IPS-15b (cell line): ENCODE measurements around the gene RUSF1.
"Not testable (repeated sequence)": the region's sequence is repeated elsewhere in the genome, so short reads cannot be mapped to it uniquely, and the experiment has no call there.

ENCODE experiments used
- H3K27me3 ChIP-seq: one replicate; pipeline ENCODE4 v1.6.1; 2013; ENCODE audit warnings: low read length; ENCODE audit not compliant: control insufficient read depth, insufficient read depth
- H3K36me3 ChIP-seq: one replicate; pipeline ENCODE4 v1.6.1; 2013; ENCODE audit warnings: low read length; ENCODE audit not compliant: control insufficient read depth, insufficient read depth
- H3K4me1 ChIP-seq: one replicate; pipeline ENCODE4 v1.6.1; 2013; ENCODE audit warnings: mild to moderate bottlenecking, low read length; ENCODE audit not compliant: control insufficient read depth, insufficient read depth
- H3K4me3 ChIP-seq: one replicate; pipeline ENCODE4 v1.5.1; 2013; ENCODE audit warnings: low read depth, low read length
- H3K9ac ChIP-seq: one replicate; pipeline ENCODE4 v1.6.1; 2013; ENCODE audit warnings: low read depth, mild to moderate bottlenecking, low read length
- H3K9me3 ChIP-seq: one replicate; pipeline ENCODE4 v1.6.1; 2013; ENCODE audit warnings: mild to moderate bottlenecking, low read length; ENCODE audit not compliant: control insufficient read depth, insufficient read depth

RUSF1 gene

GRCh38 chr16:31513126-31513525 lies 4.9 kb upstream of the RUSF1 start:
- no peak overlapping the region for H3K9ac ChIP-seq
- H3K4me3 ChIP-seq = no peak overlapping the region
- H3K4me1 ChIP-seq = peaks cover 3% of the 10 kb centered on the region
- H3K9me3 ChIP-seq = no peaks in the 10 kb centered on the region
- H3K36me3 ChIP-seq = no peaks in the 10 kb centered on the region
- no peaks in the 10 kb centered on the region for H3K27me3 ChIP-seq

DNA sequence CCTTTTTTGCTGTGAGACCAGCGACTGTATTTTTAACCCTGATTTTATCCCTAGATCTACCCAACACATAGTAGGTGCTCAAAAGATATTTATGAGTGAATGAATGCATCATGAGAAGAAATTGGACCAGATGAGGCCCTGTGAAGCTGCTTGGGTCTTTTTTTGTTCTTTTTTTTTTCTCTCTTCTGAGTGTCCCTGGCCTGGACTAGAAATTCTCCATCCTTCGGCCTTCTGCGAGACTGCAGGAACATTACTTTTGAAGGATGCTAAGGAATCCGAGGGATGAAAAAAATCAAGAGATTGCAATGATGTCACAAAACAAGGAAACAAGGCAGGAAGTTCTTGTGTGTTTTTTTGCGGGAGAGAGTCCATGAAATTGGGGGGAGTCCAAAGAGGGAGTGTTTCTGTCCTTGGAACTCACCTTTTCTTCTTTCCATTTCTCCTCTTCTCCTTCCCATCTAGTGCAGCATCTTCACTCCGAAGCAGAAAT lies 560 bp upstream of the RUSF1 start:
- H3K27me3 ChIP-seq = no peaks in the 10 kb centered on the region
- H3K9ac ChIP-seq = peak overlapping the region; percentile 96
- no peaks in the 10 kb centered on the region for H3K9me3 ChIP-seq
- H3K36me3 ChIP-seq = no peaks in the 10 kb centered on the region
- peaks cover 3% of the 10 kb centered on the region for H3K4me1 ChIP-seq
- H3K4me3 ChIP-seq = peak overlapping the region; percentile 95

DNA sequence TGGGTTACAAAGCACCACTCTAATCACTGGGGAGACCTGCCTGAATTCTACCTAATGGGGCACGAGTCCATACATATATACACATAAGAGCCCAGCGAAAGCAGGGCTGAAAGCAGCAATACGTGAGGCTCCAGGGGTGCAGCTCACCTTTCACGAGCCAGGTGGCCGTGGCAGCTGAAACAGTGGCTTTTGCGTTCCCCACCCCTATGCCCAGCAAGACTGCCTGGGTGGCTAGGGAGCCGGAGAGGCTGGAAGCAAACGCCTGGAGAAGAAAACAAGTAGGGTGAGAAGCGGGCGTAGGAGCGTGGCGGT lies 618 bp downstream of the RUSF1 start:
- Histone ChIP-seq H3K27me3 (no peaks in the 10 kb centered on the region), H3K36me3 (no peaks in the 10 kb centered on the region), H3K4me3 (peak overlapping the region; percentile 95), H3K9me3 (no peaks in the 10 kb centered on the region), H3K9ac (peak overlapping the region; percentile 96), H3K4me1 (peaks cover 3% of the 10 kb centered on the region)

DNA sequence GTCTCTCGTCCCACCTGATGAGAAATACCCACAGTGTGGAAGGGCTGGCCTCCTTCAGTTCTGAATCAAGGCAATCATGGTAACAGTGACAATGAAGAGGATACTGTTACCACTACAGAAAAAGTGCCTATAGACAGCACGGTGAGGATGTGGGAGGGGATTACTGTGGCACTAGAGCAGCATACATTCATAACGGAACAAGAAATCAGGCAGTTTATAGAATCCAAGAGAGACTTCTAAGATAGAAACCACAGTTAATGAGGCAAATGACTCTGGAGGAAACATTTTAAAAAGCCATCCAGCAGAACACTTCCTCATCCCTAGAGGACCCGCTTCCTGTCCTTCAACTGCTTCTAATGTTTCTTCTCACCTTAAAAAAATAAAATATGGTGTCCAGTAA lies 2.7 kb downstream of the RUSF1 start:
- Histone ChIP-seq H3K4me1 (peaks cover 12% of the 10 kb centered on the region), H3K4me3 (no peak overlapping the region), H3K27me3 (no peaks in the 10 kb centered on the region), H3K36me3 (no peaks in the 10 kb centered on the region), H3K9ac (no peak overlapping the region), H3K9me3 (no peaks in the 10 kb centered on the region)

DNA sequence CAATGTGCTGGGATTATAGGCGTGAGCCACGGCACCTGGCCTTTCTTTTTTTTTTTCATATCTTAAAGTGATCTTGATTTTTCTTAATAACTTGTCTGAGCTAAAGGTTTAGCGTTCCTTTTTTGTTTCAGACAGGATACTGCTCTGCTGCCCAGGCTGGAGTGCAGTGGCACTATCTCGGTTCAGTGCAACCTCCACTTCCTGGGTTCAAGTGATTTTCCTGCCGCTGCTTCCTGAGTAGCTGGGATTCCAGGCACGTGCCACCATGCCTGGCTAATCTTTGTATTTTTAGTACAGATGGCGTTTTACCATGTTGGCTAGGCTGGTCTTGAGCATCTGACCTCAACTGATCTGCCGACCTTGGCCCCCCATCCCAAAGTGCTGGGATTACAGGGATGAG lies 4.0 kb downstream of the RUSF1 start:
- Histone ChIP-seq H3K4me1 (peaks cover 12% of the 10 kb centered on the region), H3K9ac (no peak overlapping the region), H3K36me3 (peaks cover 11% of the 10 kb centered on the region), H3K27me3 (no peaks in the 10 kb centered on the region), H3K4me3 (no peak overlapping the region), H3K9me3 (no peaks in the 10 kb centered on the region)

DNA sequence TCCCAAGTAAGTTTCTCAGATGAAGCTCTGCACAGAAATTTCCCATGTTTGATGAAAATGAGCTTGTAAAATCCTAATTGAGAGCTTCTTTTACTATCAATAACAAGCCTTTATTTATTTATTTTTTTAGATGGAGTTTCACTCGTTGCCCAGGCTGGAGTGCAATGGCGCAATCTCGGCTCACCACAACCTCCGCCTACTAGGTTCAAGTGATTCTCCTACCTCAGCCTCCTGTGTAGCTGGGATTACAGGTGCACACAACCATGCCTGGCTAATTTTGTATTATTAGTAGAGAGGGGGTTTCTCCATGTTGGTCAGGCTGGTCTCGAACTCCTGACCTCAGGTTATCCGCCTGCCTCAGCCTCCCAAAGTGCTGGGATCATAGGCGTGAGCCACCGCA lies 4.6 kb downstream of the RUSF1 start:
- H3K9ac ChIP-seq, H3K9me3 ChIP-seq, H3K4me3 ChIP-seq, H3K27me3 ChIP-seq: not testable (repeated sequence)
- Histone ChIP-seq H3K4me1 (peaks cover 12% of the 10 kb centered on the region), H3K36me3 (peaks cover 12% of the 10 kb centered on the region)

- peaks cover 12% of the 10 kb centered on the region for H3K4me1 ChIP-seq
These were observed 5.2 kb downstream of the RUSF1 start for GRCh38 chr16:31502981-31503380.

GRCh38 chr16:31501966-31502348 lies 6.2 kb downstream of the RUSF1 start:
- H3K27me3 ChIP-seq = no peaks in the 10 kb centered on the region
- H3K4me3 ChIP-seq = no peak overlapping the region
- H3K4me1 ChIP-seq = peaks cover 10% of the 10 kb centered on the region
- H3K36me3 ChIP-seq = peaks cover 13% of the 10 kb centered on the region
- H3K9me3 ChIP-seq = no peaks in the 10 kb centered on the region
- H3K9ac ChIP-seq = peak overlapping the region; percentile 41

More at GRCh38 chr16:31502981-31503380, 5.2 kb downstream of the RUSF1 start:
- no peak overlapping the region for H3K4me3 ChIP-seq
- H3K27me3 ChIP-seq = no peaks in the 10 kb centered on the region
- no peak overlapping the region for H3K9ac ChIP-seq
- H3K9me3 ChIP-seq = no peaks in the 10 kb centered on the region
- peaks cover 13% of the 10 kb centered on the region for H3K36me3 ChIP-seq

DNA sequence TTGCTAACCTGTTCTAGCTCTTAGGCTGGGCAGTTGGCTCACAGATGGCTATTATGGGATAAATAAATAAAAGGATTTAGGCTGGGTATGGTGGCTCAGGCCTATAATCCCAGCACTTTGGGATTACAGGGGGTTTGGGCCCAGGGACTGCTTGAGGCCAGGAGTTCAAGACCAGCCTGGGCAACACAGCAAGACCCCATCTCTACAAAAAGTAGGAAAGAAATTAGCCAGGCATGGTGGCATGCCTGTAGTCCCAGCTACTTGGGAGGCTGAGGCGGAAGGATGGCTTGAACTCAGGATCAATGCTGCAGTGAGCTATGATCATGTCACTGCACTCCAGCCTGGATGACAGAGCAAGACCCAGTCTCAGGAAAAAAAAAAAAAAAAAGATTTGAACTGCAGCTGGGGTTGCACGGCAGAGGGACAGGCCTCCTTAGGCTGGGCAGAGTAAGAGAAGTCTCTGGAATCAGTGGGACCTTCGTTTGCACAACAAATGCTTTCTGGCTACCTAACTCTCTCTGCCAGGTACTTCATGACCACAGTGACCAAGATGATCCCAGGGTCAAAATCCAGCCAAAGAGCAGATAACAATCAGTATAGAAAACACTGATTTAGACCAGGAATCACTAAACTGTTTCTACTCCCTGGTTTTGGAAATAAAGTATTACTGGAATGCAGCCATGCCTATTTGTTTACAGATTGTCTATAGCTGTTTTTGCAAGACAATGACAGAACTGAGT lies 6.8 kb downstream of the RUSF1 start:
- Histone ChIP-seq H3K36me3 (peaks cover 17% of the 10 kb centered on the region), H3K9me3 (no peaks in the 10 kb centered on the region), H3K9ac (no peak overlapping the region), H3K4me1 (peaks cover 10% of the 10 kb centered on the region), H3K4me3 (no peak overlapping the region), H3K27me3 (no peaks in the 10 kb centered on the region)

DNA sequence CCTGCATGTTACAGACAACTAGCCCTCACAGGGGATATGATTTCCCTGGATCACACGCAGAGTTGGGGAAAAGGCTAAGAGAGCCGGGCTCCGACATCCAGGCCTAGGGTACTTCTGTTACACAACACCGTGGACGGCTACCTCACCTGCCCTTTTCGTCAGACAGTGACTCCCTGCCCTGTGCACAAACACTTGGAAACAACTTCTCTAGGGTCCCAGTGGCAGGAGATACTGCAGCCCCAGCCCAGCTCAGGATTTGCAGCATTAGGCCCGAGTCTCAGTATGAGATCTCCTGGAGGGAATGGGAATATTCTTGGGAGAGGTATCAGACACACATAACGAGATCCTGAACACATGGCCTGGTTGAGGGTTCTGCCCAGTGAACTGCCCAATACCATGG lies 8.3 kb downstream of the RUSF1 start:
- Histone ChIP-seq H3K36me3 (peaks cover 20% of the 10 kb centered on the region), H3K27me3 (no peaks in the 10 kb centered on the region), H3K9me3 (no peaks in the 10 kb centered on the region), H3K4me3 (no peak overlapping the region), H3K4me1 (peaks cover 10% of the 10 kb centered on the region), H3K9ac (no peak overlapping the region)

DNA sequence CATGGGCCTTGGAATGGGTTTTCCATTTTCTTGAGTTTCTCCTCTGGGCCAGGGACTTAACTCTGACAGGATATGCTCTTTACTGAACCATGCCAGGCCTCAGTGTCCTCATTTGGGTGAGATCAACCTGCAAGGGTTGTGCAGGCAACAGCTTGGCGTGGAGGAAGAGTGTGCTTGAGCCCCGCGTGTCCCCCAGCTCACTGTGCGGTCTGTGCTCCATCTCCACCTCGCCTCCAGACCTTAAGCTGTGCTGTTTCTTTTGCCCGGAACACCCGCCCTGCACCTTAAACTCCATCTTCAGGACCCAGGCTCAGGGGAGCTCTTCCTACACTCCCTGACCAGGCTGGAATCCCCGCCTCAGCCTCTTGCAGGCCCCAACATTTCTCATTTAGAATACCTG lies 9.7 kb downstream of the RUSF1 start:
- Histone ChIP-seq H3K9me3 (no peaks in the 10 kb centered on the region), H3K36me3 (peaks cover 20% of the 10 kb centered on the region), H3K27me3 (no peaks in the 10 kb centered on the region)

GRCh38 chr16:31496670-31497069 lies 11.5 kb downstream of the RUSF1 start:
- H3K9ac ChIP-seq = no peak overlapping the region
- H3K36me3 ChIP-seq = peaks cover 21% of the 10 kb centered on the region

More for the DNA sequence above, 9.7 kb downstream of the RUSF1 start:
- Histone ChIP-seq H3K9ac (no peak overlapping the region), H3K4me3 (no peak overlapping the region), H3K4me1 (peaks cover 10% of the 10 kb centered on the region)

More at GRCh38 chr16:31496670-31497069, 11.5 kb downstream of the RUSF1 start:
- peaks cover 2% of the 10 kb centered on the region for H3K4me1 ChIP-seq
- H3K27me3 ChIP-seq = no peaks in the 10 kb centered on the region
- H3K9me3 ChIP-seq = no peaks in the 10 kb centered on the region
- H3K4me3 ChIP-seq = no peak overlapping the region
